BLaER1 (cell line): ENCODE results near the gene ARHGAP42.

Experiments
- H3K27ac ChIP-seq: shearing (Covaris generic); formaldehyde crosslinking; 2 replicates; pipeline ENCODE4 v1.8.1; 2022
- H3K27me3 ChIP-seq: shearing (Covaris generic); formaldehyde crosslinking; 2 replicates; pipeline ENCODE4 v1.8.1; 2022
- H3K36me3 ChIP-seq: shearing (Covaris generic); formaldehyde crosslinking; 2 replicates; pipeline ENCODE4 v1.8.1; 2022
- H3K4me1 ChIP-seq: shearing (Covaris generic); formaldehyde crosslinking; 2 replicates; pipeline ENCODE4 v1.8.1; 2022
- H3K4me2 ChIP-seq: shearing (Covaris generic); formaldehyde crosslinking; 2 replicates; pipeline ENCODE4 v1.8.1; 2022
- H3K4me3 ChIP-seq: shearing (Covaris generic); formaldehyde crosslinking; 2 replicates; pipeline ENCODE4 v1.8.1; 2022
- H3K9ac ChIP-seq: shearing (Covaris generic); formaldehyde crosslinking; 2 replicates; pipeline ENCODE4 v1.8.1; 2022
- H3K9me3 ChIP-seq: shearing (Covaris generic); formaldehyde crosslinking; 2 replicates; pipeline ENCODE4 v1.8.1; 2022
- H4K20me1 ChIP-seq: shearing (Covaris generic); formaldehyde crosslinking; 2 replicates; pipeline ENCODE4 v1.8.1; 2022
- Cebpa-rat ChIP-seq: shearing (Covaris generic); IDR thresholded peaks from 2 replicates; pipeline ENCODE4 v1.8.1; 2022

ARHGAP42 gene

GRCh38 chr11:100830274-100830673 is 143.2 kb downstream of the ARHGAP42 start:
- TF ChIP-seq Cebpa-rat, result no peak
- H3K4me3 ChIP-seq, result no peak overlapping the region
- no peaks in the 10 kb centered on the region for H3K9me3 ChIP-seq
- peaks cover 4% of the 10 kb centered on the region; the same call in 1 of the 2 replicates for H4K20me1 ChIP-seq
- H3K27me3 ChIP-seq, result no peaks in the 10 kb centered on the region
- H3K4me1 ChIP-seq, result no peaks in the 10 kb centered on the region
- H3K36me3 ChIP-seq, result no peaks in the 10 kb centered on the region
- no peak overlapping the region for H3K4me2 ChIP-seq
- H3K9ac ChIP-seq, result no peak overlapping the region
- H3K27ac ChIP-seq, result no peak overlapping the region

GRCh38 chr11:100830978-100831732 is 144.1 kb downstream of the ARHGAP42 start:
- Histone ChIP-seq H3K9me3 (no peaks in the 10 kb centered on the region), H3K4me2 (no peak overlapping the region), H3K27me3 (no peaks in the 10 kb centered on the region), H3K4me1 (no peaks in the 10 kb centered on the region), H4K20me1 (peaks cover 4% of the 10 kb centered on the region; the same call in 1 of the 2 replicates), H3K27ac (no peak overlapping the region), H3K9ac (no peak overlapping the region), H3K4me3 (no peak overlapping the region), H3K36me3 (no peaks in the 10 kb centered on the region)
- no peak for TF ChIP-seq Cebpa-rat

- H3K27ac ChIP-seq, result no peak overlapping the region
- no peaks in the 10 kb centered on the region for H3K27me3 ChIP-seq
- H3K9ac ChIP-seq, result no peak overlapping the region
- H3K4me1 ChIP-seq, result no peaks in the 10 kb centered on the region
- H3K36me3 ChIP-seq, result no peaks in the 10 kb centered on the region
- no peaks in the 10 kb centered on the region for H3K9me3 ChIP-seq
- no peak for TF ChIP-seq Cebpa-rat
- H3K4me2 ChIP-seq, result no peak overlapping the region
- no peak overlapping the region for H3K4me3 ChIP-seq
- H4K20me1 ChIP-seq, result peaks cover 4% of the 10 kb centered on the region; the same call in 1 of the 2 replicates
Observed at GRCh38 chr11:100831929-100832494, 144.9 kb downstream of the ARHGAP42 start.

GRCh38 chr11:100832829-100833228 is 145.7 kb downstream of the ARHGAP42 start:
- H3K36me3 ChIP-seq, result no peaks in the 10 kb centered on the region
- H3K4me1 ChIP-seq, result no peaks in the 10 kb centered on the region
- no peak for TF ChIP-seq Cebpa-rat

GRCh38 chr11:100833276-100833675 is 146.2 kb downstream of the ARHGAP42 start:
- Histone ChIP-seq H3K27ac (no peak overlapping the region), H4K20me1 (peaks cover 4% of the 10 kb centered on the region; the same call in 1 of the 2 replicates), H3K4me2 (no peak overlapping the region), H3K9me3 (no peaks in the 10 kb centered on the region), H3K27me3 (no peaks in the 10 kb centered on the region), H3K9ac (no peak overlapping the region), H3K4me3 (no peak overlapping the region), H3K36me3 (no peaks in the 10 kb centered on the region), H3K4me1 (no peaks in the 10 kb centered on the region)
- TF ChIP-seq Cebpa-rat, result no peak

More at GRCh38 chr11:100832829-100833228, 145.7 kb downstream of the ARHGAP42 start:
- H3K9me3 ChIP-seq, result no peaks in the 10 kb centered on the region
- H3K4me3 ChIP-seq, result no peak overlapping the region
- H4K20me1 ChIP-seq, result peaks cover 4% of the 10 kb centered on the region; the same call in 1 of the 2 replicates
- H3K27ac ChIP-seq, result no peak overlapping the region
- no peaks in the 10 kb centered on the region for H3K27me3 ChIP-seq
- H3K4me2 ChIP-seq, result no peak overlapping the region
- H3K9ac ChIP-seq, result no peak overlapping the region

GRCh38 chr11:100835854-100836253 is 148.8 kb downstream of the ARHGAP42 start:
- TF ChIP-seq Cebpa-rat, result no peak
- H4K20me1 ChIP-seq, result peaks cover 4% of the 10 kb centered on the region; the same call in 1 of the 2 replicates
- H3K4me3 ChIP-seq, result no peak overlapping the region
- H3K27ac ChIP-seq, result no peak overlapping the region
- 0 out of 2 replicates have a peak, but pooled peaks cover 8% of the 10 kb centered on the region for H3K9me3 ChIP-seq
- H3K27me3 ChIP-seq, result no peaks in the 10 kb centered on the region
- H3K9ac ChIP-seq, result no peak overlapping the region
- no peak overlapping the region for H3K4me2 ChIP-seq
- H3K36me3 ChIP-seq, result no peaks in the 10 kb centered on the region
- H3K4me1 ChIP-seq, result peaks cover 2% of the 10 kb centered on the region

GRCh38 chr11:100837311-100837710 is 150.2 kb downstream of the ARHGAP42 start:
- TF ChIP-seq Cebpa-rat, result no peak
- H3K4me2 ChIP-seq, result no peak overlapping the region

GRCh38 chr11:100841711-100842407 is 154.8 kb downstream of the ARHGAP42 start:
- TF ChIP-seq Cebpa-rat, result no peak
- no peak overlapping the region for H3K4me3 ChIP-seq
- H4K20me1 ChIP-seq, result no peaks in the 10 kb centered on the region
- no peak overlapping the region for H3K9ac ChIP-seq
- H3K4me1 ChIP-seq, result peaks cover 11% of the 10 kb centered on the region
- no peaks in the 10 kb centered on the region for H3K36me3 ChIP-seq
- H3K4me2 ChIP-seq, result peak overlapping the region; percentile 23; the same call in 1 of the 2 replicates
- no peak overlapping the region for H3K27ac ChIP-seq
- H3K9me3 ChIP-seq, result 0 out of 2 replicates have a peak, but pooled peaks cover 8% of the 10 kb centered on the region
- H3K27me3 ChIP-seq, result no peaks in the 10 kb centered on the region

More at GRCh38 chr11:100837311-100837710, 150.2 kb downstream of the ARHGAP42 start:
- Histone ChIP-seq H3K27ac (no peak overlapping the region), H4K20me1 (no peaks in the 10 kb centered on the region), H3K9me3 (0 out of 2 replicates have a peak, but pooled peaks cover 8% of the 10 kb centered on the region), H3K36me3 (no peaks in the 10 kb centered on the region), H3K9ac (no peak overlapping the region), H3K4me1 (peaks cover 11% of the 10 kb centered on the region), H3K4me3 (no peak overlapping the region), H3K27me3 (no peaks in the 10 kb centered on the region)

GRCh38 chr11:100847696-100848216 is 160.7 kb downstream of the ARHGAP42 start:
- Histone ChIP-seq H3K4me3 (no peak overlapping the region), H3K27me3 (no peaks in the 10 kb centered on the region), H3K9ac (no peak overlapping the region), H3K36me3 (no peaks in the 10 kb centered on the region), H3K4me2 (no peak overlapping the region), H3K27ac (no peak overlapping the region), H4K20me1 (no peaks in the 10 kb centered on the region), H3K4me1 (no peaks in the 10 kb centered on the region), H3K9me3 (no peaks in the 10 kb centered on the region)
- no peak for TF ChIP-seq Cebpa-rat
